MV-4-11 (cell line): ENCODE measurements around the gene PMFBP1.
A peak's percentile ranks its signal among the peaks of the same experiment; 100 is the strongest.

ENCODE experiments used
- DNase-seq: peaks from one replicate; lab custom pipeline; 2025; lab: John Stamatoyannopoulos, UW

Gene PMFBP1

GRCh38 chr16:72131036-72131435 is 40.9 kb downstream of the PMFBP1 start:
- DNase-seq = no peak

- no peak for DNase-seq
Measured at GRCh38 chr16:72129976-72130656, 41.8 kb downstream of the PMFBP1 start.

GRCh38 chr16:72128701-72129100 is 43.3 kb downstream of the PMFBP1 start:
- DNase-seq = no peak

- DNase-seq = no peak
Measured at GRCh38 chr16:72126429-72126765, 45.6 kb downstream of the PMFBP1 start.

GRCh38 chr16:72125635-72126428 is 46.1 kb downstream of the PMFBP1 start:
- peak; percentile 69 for DNase-seq

GRCh38 chr16:72124761-72125634 is 47.0 kb downstream of the PMFBP1 start:
- DNase-seq = peak; percentile 70

GRCh38 chr16:72124148-72124547 is 47.8 kb downstream of the PMFBP1 start:
- DNase-seq = no peak

- DNase-seq = no peak
Measured at GRCh38 chr16:72123426-72123825, 48.5 kb downstream of the PMFBP1 start.

- no peak for DNase-seq
Measured at GRCh38 chr16:72122916-72123315, 49.0 kb downstream of the PMFBP1 start.

GRCh38 chr16:72122308-72122707 is 49.6 kb downstream of the PMFBP1 start:
- DNase-seq = no peak

GRCh38 chr16:72120026-72120425 is 51.9 kb downstream of the PMFBP1 start:
- DNase-seq = no peak

- no peak for DNase-seq
Measured at GRCh38 chr16:72113616-72113945, 58.4 kb downstream of the PMFBP1 start.

- DNase-seq = no peak
Measured at GRCh38 chr16:72112906-72113615, 58.9 kb downstream of the PMFBP1 start.

GRCh38 chr16:72112452-72112792 is 59.5 kb downstream of the PMFBP1 start:
- DNase-seq = no peak

GRCh38 chr16:72111657-72112451 is 60.1 kb downstream of the PMFBP1 start:
- DNase-seq = no peak

- DNase-seq = no peak
Measured at GRCh38 chr16:72110662-72111615, 61.0 kb downstream of the PMFBP1 start.

- DNase-seq = no peak
Measured at GRCh38 chr16:72109966-72110530, 61.9 kb downstream of the PMFBP1 start.

GRCh38 chr16:72109300-72109699 is 62.7 kb downstream of the PMFBP1 start:
- DNase-seq = no peak

- no peak for DNase-seq
Measured at GRCh38 chr16:72108353-72109102, 63.4 kb downstream of the PMFBP1 start.
